Posterior vena cava (tissue), 2 donors: ENCODE data around the gene RTF1. TPM values are rescaled to one million over a fixed set of nuclear protein-coding genes. Genes with fewer than 3 reads are reported as not detected.
A peak's percentile ranks its signal among the peaks of the same experiment; 100 is the strongest.
"Not testable (repeated sequence)": the region's sequence is repeated elsewhere in the genome, so short reads cannot be mapped to it uniquely, and the experiment has no call there.

Experiments
- DNase-seq: peaks from one replicate; pipeline ENCODE4 v3.0.0-alpha.2; 2020; ENCODE audit warnings: low spot score
- intact Hi-C, 2 donors: fragments of 100-400 bp; cut with DNase I; formaldehyde crosslinking; loops; one replicate each; pipeline versions ENCODE4 v1.14.1 to v1.14.2; 2022 to 2023
- long read RNA-seq, 2 donors: library from polyadenylated mRNA; unstranded; transcript quantifications; one replicate each; pipeline ENCODE4 v2.0.0, GENCODE V29; 2020 to 2021
- total RNA-seq, 2 donors: library from RNA; stranded (reverse); fragmentation: NEBNext Ultra II Directional; extraction: Animal tissue kit (Norgen Biotek cat#: 25700); gene quantifications; one replicate each; pipeline ENCODE4 v1.2.1, GENCODE V29; 2021
- donor health status: DM: yes; HTN: yes; CAD: no.
- donor health status: DM: yes; HTN: yes; CAD: no.

RTF1 gene
- total RNA-seq = 10 to 100 TPM; 22.9 to 25.6 TPM
- long read RNA-seq, donor 1, full-length matches to known transcripts = 6 of 51 reads
- long read RNA-seq, donor 1, partial matches to known transcripts = 44 of 51 reads
- long read RNA-seq, donor 1, other reads (novel, unspliced or antisense) = 1 of 51 reads
- long read RNA-seq, donor 2, full-length matches to known transcripts = 1 of 34 reads
- long read RNA-seq, donor 2, partial matches to known transcripts = 20 of 34 reads
- long read RNA-seq, donor 2, other reads (novel, unspliced or antisense) = 13 of 34 reads

- intact Hi-C loops = no loop called here
- DNase-seq = peak; percentile 99
Measured at GRCh38 chr15:41416742-41417417, at the start of gene RTF1. Gene RTF1 (plus strand): TSS chr15:41417095. CDS start chr15:41417116, 21 bp downstream.

DNA sequence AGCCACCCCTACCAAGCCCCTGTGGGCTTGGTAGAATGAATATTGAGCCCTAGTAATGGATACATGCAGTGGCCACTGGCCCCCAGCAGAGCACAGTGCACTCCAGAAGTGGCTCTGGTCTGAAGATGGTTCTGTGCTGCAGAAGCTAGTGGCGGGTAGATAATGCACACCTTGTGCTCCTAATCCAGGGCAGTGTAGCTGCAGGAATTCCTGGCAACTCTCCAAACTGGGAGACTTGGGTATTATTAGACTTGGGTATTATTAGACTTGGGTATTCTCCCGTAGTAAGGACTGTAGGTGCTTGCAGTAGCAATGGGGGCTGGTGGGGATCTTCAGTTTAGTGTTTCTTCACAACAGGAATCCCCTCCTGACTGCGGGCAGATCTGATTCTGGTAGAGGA lies 49.5 kb upstream of the RTF1 start:
- DNase-seq = no peak
- intact Hi-C loops = no loop called here

DNA sequence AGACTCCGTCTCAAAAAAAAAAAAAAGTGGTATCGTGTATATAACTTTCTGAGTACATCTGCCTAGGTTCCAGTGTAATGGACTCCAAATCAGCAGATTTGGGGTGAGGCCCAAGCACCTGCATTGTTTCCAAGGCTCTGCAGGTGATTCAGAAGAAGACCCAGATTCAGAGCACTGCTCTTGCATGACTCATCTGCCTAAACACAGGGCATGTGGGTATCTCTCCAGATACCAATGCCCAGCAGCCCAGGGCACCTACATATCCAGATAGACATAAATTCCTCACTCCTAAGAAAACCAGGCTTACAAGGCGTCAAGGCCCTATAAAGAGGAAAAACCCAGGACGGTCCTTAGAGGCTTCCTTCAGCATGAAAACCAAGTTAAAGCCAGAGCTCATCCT lies 38.9 kb upstream of the RTF1 start:
- intact Hi-C loops = no loop called here
- no peak for DNase-seq

DNA sequence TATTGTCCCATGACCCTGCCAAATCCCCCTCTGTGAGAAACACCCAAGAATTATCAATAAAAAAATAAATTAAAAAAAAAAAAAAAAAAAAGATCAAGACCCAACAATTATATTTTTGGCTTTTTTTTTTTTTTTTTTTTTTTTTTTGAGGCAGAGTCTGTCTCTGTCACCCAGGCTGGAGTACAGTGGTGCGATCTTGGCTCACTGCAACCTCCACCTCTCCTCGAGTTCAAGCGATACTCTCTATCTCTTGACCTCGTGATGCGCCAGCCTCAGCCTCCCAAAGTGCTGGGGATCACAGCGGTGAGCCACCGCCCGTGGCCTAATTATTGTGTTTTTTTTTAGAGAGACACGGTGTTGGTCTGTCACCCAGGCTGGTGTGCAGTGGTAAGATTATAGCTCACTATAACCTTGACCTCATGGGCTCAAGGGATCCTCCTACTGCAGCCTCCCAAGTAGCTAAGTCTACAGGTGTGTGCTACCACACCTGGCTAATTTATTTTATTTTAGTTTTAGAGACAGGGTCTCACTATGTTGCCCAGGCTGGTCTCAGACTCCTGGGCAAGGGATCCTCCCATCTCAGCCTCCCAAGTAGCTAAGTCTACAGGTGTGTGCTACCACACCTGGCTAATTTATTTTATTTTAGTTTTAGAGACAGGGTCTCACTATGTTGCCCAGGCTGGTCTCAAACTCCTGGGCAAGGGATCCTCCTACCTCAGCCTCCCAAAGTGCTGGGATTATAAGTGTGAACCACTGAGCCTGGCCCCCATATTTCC lies 32.7 kb upstream of the RTF1 start:
- intact Hi-C loops, DNase-seq: not testable (repeated sequence)

GRCh38 chr15:41387646-41388045 lies 29.2 kb upstream of the RTF1 start:
- intact Hi-C loops = no loop called here
- no peak for DNase-seq

GRCh38 chr15:41392659-41393058 lies 24.2 kb upstream of the RTF1 start:
- no peak for DNase-seq
- intact Hi-C loops = no loop called here

DNA sequence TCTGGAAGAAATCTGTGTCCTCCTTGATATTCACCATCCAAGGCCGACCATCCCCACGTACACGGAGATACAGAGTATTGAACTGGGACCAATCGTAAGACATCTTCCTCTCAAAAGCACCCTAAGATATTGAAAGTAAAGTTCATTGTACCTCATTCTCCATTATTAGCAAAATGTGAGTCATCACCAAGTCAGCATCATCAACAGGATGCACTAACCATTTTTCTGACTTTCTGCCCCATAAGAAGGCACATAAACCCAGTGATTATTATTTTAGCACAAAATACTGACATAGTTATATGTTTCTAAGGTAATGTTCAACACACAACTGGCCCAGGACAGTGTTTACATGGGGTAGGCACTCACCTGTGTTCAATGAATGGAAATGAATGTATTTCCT lies 22.0 kb upstream of the RTF1 start:
- intact Hi-C loops = no loop called here

DNA sequence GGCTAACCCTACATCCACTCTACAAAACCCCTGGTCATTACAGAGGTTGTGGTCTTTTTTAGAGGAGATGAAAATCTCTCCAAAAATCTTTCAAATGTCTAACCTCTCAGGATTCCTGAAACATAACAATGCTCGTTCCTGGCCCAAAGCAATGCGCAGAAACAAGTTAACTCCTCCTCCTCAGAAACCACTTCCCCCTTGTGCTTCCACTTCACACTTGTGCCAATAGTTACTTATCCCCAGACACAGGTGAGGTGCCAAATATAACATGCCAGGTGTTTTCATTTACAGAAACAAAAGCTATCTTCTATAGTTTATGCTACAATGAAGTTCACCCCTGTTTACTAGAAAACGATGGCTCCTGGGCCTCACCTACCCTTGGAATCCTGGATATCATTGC lies 20.8 kb upstream of the RTF1 start:
- no peak for DNase-seq
- intact Hi-C loops = no loop called here

More for the DNA sequence above, 22.0 kb upstream of the RTF1 start:
- no peak for DNase-seq

DNA sequence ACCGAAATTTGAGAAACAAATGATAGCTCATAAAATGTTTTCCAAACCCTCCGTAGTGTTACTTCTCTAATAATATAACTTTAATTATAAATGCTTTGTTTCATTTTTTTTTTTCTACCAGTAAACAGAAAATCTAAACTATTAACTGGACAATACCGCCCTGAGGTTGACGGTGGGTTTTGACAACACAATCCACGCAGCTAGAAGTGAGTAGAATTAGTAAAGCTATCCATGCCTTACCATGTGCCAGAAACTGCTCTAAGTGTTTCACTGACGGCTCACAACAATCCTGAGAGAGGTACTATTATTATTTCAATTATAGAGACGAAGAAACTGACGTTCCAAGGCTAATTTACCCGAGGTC lies 15.0 kb upstream of the RTF1 start:
- intact Hi-C loops = no loop called here
- DNase-seq = no peak

DNA sequence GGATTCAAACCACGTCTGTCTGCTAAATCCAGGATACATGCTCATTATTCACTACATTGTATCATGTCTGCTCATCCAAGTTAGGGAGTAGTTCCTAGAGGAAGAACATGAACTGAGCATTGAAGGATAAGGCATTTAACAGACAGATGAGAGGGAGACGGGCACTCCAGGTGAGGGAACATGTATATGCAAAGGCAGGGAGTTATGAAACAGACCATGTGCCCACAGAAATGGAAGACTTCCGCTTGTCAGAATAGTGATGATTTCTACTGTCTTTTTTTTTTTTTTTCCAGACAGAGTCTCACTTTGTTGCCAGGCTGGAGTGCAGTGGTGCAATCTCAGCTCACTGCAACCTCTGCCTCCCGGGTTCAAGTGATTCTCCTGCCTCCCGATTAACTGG lies 9.6 kb upstream of the RTF1 start:
- intact Hi-C loops = no loop called here
- DNase-seq = no peak

DNA sequence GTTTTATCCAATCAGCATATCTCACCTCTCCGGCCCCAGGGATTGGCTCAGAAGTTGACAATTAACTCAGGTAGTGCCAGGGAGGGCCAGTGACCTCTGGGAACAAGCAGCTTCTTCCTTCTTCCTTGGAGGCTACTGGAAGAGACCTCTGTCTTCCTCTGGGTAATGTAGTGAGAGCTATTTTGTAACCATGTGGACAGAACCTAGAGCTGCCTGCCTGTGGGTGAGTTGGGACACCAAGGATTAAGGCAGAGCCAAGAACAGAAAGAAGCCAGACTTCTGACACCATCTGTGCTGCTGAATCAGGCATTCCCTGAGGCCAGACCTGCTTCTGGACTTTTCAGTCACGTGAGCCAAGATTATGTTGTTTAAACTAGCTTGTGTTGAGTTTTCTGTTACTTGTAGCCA lies 8.7 kb upstream of the RTF1 start:
- intact Hi-C loops = no loop called here

GRCh38 chr15:41411031-41411430 lies 5.9 kb upstream of the RTF1 start:
- intact Hi-C loops = no loop called here
- DNase-seq = no peak

More for the DNA sequence above, 8.7 kb upstream of the RTF1 start:
- DNase-seq = no peak

DNA sequence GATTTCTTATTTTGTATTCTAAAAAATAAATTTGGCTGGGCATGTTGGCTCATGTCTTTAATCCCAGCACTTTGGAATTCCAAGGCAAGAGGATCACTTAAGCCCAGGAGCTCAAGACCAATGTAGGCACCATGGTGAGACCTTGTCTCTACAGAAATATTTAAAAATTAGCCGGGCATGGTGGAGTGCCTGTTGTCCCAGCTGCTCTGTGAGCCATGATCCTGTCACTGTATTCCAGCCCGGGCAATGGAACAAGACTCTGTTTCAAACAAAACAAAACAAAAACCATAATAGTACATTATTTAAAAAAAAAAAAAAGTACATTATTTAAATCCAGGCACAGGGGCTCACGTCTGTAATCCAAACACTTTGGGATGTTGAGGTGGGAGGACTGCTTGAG lies 5.5 kb upstream of the RTF1 start:
- no peak for DNase-seq
- intact Hi-C loops = no loop called here

- intact Hi-C loops = no loop called here
- no peak for DNase-seq
Measured at GRCh38 chr15:41416128-41416741, 660 bp upstream of the RTF1 start.

GRCh38 chr15:41417418-41418195 lies 712 bp downstream of the RTF1 start:
- DNase-seq = peak; percentile 82
- intact Hi-C loops = no loop called here

DNA sequence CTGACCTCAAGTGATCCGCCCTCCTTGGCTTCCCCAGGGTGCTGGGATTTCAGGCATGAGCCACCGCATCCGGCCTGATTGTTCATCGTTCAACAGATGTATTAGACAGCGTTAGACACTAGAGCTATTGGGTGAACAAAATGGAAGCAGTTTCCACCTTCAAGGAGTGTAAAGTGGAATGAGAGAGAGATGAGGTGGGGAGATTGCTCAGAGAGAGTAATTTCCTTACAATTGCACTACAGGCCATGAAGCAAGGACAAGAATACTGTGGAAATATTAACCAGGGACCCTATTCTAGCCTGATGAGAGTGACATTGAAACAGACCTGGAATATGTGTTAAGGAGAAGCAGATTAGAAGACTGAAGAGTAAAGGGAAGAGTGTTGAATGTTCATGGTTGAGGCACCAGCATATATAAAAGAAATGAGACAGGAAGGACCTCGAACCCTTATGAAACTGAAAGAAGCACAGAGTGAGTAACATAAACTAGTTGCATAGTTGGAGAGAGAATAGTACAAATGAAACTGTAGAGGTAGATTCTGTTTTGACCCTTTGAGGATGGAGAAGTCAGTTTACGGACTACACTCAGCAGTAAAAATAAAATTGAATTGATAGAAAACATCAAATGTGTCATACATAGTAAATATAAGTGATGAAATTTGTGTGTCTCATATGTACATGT lies 7.2 kb downstream of the RTF1 start:
- intact Hi-C loops = no loop called here
- DNase-seq = no peak

- DNase-seq = no peak
- intact Hi-C loops = no loop called here
Measured at GRCh38 chr15:41424809-41425208, 7.9 kb downstream of the RTF1 start.

GRCh38 chr15:41425907-41426306 lies 9.0 kb downstream of the RTF1 start:
- intact Hi-C loops, DNase-seq: not testable (repeated sequence)
